NK-92 (cell line): Measurements from ENCODE around the gene PSME2.
A peak's percentile ranks its signal among the peaks of the same experiment; 100 is the strongest.

Source experiments
- DNase-seq: peaks from one replicate; lab custom pipeline; 2025; ENCODE audit not compliant: unreplicated experiment; lab: John Stamatoyannopoulos, UW

Gene PSME2

DNA sequence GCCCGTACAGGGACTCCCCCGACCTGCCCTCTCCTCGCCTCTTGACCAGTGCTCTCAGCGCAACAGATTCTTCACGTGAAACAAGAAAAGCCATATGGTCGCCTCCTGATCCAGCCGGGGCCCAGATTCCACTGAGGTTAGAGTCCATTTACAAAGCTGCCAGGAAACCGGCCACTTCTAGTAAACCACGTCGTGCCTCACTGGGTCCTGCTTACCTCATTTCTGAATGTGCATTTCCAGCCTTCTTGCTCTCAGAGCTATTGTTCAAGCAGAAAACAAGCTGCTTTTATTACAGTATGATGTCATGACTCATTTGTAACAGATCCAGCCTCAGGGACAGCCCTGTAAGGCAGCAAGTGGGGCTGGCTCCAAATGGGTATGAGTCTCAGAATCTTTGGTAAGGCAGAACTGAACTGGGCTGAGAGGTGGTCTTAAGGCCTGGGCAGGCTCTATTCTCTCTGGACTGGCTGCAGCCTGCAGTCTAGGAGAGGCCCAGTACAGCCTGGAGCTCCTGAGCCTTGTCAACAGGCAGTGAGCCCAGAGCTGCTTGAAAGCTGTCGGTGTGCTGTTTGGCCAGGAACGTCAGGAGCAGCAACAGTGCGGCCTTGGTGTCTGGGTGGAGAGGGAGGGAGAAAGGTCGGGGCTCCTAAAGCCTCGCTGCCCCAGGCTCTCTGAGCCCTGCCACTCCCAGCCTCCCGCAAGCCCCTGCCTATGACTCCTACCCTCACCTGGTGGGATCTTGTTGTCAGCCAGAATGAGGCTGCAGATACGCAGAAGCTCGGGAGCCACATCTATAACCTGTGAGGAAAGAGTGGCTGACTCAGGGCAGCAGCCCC, 33.8 kb upstream of the PSME2 start:
- DNase-seq, result no peak

DNA sequence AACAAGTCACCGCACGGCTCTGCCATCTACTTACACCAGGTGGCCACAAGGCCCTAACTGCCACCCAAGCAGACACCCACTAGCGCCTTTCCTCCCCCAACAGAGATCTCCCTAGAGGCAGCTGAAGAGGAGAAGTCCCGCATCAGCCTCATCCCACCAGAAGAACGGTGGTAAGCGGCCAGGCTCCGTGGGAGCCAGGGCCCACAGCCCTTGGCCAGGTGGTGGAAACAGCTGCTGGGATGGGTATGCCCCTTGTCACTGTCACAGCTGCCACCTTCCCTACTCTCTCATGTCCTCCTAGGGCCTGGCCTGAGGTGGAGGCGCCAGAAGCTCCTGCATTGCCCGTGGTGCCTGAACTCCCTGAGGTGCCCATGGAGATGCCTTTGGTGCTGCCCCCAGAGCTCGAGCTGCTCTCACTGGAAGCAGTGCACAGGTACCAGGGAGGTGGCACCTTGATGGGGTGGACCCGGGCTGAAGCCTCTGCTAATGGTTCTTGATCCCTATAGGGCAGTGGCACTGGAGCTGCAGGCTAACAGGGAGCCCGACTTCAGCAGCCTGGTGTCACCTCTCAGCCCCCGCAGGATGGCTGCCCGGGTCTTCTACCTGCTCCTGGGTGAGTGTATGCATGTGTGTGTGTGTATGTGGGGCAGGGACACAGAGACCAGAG, 33.0 kb upstream of the PSME2 start:
- DNase-seq, result no peak

DNA sequence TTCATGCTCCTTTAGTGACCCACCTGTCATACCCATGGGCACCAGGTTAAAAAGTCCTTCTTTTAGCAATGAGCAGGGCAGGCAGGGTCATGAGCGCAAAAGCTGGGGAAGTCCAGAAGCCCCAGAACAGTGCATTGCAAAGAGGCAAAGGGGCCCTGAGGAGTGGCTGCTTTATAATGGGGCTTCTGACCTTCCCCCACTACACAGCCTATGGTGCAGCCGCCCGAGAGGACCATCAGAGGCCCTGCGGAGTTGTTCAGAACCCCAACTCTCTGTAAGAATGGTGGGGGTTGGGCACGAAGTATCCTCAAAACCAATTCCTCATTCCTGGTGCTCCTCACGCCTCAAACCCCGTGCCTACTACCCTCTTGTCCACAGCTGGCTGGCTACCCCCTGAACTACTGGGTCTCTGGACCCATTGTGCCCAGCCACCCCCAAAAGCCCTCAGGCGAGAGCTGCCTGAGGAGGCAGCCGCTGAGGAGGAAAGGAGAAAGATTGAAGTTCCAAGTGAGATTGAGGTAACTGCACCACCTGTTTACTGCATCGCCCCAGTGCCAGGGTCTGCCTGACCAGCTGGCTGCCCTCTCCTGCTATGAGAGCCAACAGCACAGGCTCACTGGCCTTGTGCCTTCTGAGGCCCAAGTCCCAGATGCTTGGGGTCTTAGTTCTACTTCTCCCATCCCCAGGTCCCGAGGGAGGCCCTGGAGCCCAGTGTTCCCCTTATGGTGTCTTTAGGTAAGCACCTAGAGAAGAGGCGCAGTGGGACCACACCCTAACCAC, 32.2 kb upstream of the PSME2 start:
- DNase-seq, result no peak

DNA sequence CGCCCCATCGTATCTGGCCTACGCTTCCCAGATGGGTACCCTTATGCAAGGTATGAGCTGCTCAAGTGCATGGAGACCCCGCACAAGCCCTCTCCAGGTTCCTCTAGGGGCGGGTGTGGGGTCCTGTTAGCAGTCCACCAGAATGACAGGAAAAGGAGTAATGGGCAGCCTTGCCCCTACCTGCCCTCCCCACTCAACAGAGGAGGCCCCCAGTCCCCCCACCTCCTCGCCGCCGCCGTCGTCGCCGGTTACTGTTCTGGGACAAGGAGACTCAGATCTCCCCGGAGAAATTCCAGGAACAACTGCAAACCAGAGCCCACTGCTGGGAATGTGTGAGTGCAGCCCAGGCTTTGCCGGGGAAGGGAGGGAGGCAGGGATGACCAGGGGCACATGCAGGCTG, 31.5 kb upstream of the PSME2 start:
- no peak for DNase-seq

DNA sequence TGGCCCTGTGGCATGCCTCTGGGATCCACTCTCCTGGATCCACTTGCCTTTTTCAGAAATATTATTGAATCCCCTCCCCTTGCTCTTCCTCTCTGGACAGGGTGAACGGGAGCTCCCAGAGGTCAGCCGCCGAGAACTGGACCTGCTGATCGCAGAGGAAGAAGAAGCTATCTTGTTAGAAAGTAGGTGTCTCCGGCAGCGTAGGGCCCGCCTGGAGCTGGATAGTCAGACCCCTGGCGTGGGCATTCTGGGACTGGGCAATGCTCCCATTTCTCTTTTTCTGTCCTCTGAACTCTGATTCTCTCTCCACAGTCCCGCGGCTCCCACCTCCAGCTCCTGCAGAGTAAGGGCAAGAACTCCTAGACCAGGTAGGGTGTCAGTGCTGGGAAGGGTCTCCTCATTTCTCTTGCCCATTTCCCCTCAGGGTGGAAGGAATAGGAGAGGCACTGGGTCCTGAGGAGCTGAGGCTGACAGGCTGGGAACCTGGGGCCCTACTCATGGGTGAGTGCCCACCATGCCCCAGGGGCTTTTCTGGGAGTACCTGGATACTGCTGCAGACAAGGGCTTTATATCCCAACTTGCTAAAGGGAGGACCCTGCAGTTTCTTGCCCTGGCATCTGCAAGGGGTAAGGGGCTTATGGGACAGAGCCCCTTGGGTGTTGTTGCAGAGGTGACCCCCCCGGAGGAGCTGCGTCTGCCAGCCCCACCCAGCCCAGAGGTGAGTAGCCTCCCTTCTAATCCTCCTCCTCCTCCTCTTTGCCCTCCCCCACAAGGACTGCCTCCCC, 30.8 kb upstream of the PSME2 start:
- DNase-seq, result no peak

DNA sequence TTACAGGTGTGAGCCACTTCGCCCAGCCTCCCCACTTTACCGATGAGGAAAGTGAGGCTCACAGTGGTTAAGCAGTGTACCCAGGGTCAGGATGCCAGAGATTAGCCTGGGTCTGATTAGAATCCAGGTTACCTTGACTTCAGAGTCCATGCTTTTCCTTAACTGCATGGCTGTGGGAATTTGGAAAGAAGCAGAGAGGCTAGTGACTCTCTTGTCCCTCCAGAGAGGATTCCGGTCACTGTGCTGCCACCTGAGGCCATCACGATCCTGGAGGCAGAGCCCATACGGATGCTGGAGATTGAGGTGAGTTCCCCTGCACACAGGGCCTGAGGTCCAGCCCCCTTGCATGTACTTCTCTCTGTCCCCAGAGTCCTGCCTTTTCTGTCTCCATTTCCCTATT, 30.2 kb upstream of the PSME2 start:
- DNase-seq, result no peak

DNA sequence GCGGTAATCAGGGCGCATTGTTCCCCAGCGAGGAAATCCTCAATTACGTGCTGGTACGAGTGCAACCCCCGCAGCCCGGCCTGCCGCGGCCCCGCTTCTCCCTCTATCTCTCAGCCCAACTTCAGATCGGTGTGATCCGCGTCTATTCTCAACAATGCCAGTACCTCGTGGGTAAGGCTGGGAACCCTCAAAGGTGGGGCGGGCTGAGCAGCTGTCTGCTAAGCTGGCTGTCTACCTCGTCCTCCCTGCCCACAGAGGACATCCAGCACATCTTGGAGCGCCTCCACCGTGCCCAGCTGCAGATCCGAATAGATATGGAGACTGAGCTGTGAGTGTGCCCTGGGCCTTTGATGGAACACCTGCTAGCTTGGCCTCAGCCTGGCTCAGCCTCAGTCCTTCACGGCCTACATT, 26.5 kb upstream of the PSME2 start:
- no peak for DNase-seq

DNA sequence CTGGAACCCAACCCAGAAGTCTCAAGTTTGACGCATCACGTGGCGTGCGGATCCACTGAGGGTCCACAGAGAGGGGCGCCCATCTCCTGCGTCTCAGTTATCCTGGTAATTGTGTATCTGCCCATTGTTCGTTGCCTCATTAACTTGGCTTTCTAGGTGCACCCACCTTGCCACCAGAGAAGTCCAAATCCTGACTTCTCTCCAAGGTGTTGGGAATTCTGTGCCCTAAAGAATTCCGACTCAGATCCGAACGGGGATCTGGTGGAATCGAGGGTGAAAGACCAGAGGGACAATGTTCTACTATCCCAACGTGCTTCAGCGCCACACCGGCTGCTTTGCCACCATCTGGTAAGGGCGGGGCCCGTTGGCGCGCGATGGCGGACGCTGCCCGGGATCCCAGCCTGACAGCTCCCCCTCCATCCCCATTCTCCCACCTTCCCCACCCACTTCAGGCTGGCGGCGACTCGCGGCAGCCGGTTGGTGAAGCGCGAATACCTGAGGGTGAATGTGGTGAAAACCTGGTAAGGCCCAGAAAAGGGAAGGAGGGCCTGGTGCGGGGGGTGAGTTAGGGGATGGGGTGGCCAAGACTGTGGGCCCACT, 26.0 kb upstream of the PSME2 start:
- DNase-seq, result no peak

DNA sequence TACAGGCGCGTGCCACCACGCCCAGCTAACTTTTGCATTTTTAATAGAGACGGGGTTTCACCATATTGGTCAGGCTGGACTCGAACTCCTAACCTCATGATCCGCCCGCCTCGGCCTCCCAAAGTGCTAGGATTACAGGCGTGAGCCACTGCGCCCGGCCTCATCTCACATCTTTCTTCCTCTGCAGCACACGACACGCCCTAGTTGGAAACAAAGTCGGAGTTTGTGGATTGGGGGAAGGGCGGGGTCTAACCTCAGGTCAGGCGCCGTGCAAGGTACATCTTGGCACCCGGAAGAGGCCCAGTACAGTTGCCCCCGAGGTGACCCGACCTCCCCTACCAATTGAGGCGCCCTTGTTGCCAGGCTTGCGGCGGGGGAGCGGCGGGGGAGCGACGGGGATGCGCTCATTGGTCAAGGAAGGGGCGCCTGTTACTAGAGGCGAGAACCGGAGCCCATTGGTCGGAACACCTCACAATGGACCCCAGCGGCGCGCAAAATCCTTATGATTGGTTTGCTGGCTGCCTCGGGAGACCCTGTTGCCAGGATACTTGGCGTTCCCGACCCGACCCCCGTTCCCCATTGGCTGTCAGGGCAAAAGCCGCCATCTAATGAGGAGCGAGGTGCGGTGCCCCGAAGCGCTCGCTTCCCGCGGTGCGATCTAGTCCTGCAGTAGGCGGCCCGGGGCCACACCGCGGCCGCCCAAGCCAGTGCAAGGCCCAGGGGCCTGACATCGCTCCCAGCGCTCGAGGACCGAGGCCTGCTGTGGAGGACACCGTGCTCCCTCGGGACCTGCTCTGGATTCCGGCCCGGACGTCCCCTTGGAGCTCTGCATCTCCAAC, 25.2 kb upstream of the PSME2 start, which contains the start of gene REC8:
Gene REC8, plus strand, starts transcription at position 659 of the 839 bp plus-strand sequence. CDS start 473 bp downstream, outside the sequence.
- DNase-seq, result peak; percentile 34

DNA sequence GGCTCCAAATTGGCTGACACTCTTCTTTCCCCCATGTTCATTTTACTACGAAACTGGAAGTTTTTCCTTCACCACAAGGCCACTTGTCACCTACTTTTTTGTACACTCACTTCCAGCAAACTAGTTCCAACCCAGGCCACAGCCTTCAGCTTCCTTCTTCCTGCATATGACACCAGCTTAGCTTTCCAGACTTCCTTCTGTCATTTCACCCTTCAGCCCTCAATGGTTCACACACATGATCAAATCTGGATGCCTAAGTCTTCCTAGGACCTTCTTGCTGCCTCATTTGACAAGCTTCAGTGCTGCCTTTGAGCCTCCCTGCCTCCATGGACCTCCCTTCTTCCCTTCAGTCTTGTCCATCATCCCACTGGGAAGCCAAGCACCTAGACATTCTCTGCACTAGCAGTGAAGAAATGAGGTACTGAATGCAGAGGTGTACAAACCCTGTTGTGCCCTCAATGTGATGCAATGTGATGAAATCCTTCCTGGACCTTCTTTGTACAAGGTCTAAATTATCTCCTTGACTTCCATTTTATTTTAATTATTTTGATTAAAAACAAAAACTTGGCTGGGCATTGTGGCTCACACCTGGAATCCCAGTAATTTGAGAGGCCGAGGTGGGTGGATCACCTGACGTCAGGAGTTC, 21.2 kb upstream of the PSME2 start:
- no peak for DNase-seq

DNA sequence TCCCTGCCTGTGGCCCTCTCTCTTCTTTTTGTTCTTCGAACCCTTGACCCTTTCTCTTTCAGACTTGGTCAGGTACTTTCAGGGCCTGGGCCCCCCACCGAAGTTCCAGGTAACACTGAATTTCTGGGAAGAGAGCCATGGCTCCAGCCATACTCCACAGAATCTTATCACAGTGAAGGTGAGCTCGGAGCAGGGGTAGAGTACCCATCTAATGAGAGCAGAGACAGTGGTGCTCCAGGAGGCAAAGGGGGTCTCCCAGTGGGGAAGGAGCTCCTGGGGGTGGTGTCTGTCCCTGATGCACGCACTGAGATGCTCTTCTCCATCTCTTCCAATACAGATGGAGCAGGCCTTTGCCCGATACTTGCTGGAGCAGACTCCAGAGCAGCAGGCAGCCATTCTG, 19.4 kb upstream of the PSME2 start:
- no peak for DNase-seq

DNA sequence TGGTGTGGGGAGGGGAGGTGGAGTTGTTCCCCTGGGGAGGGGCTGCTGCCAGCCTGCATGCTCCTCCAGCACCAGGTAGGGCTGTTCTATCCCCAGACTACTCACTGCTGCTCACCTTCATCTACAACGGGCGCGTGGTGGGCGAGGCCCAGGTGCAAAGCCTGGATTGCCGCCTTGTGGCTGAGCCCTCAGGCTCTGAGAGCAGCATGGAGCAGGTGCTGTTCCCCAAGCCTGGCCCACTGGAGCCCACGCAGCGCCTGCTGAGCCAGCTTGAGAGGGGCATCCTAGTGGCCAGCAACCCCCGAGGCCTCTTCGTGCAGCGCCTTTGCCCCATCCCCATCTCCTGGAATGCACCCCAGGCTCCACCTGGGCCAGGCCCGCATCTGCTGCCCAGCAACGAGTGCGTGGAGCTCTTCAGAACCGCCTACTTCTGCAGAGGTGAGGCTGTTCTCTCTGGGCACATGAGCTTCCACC, 18.1 kb upstream of the PSME2 start:
- DNase-seq, result no peak

DNA sequence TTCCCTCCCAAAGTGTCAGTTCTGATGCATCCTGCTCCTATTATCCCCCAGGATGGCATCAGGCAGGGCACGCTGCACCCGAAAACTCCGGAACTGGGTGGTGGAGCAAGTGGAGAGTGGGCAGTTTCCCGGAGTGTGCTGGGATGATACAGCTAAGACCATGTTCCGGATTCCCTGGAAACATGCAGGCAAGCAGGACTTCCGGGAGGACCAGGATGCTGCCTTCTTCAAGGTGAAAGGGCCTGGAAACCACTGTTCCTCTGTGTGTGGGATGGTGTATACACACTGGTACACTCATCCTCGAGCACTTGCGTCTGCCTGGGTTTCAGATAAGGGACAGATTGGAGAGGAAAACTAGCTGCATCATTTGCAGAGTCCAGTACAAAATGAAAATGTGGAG, 15.7 kb upstream of the PSME2 start:
- no peak for DNase-seq

DNA sequence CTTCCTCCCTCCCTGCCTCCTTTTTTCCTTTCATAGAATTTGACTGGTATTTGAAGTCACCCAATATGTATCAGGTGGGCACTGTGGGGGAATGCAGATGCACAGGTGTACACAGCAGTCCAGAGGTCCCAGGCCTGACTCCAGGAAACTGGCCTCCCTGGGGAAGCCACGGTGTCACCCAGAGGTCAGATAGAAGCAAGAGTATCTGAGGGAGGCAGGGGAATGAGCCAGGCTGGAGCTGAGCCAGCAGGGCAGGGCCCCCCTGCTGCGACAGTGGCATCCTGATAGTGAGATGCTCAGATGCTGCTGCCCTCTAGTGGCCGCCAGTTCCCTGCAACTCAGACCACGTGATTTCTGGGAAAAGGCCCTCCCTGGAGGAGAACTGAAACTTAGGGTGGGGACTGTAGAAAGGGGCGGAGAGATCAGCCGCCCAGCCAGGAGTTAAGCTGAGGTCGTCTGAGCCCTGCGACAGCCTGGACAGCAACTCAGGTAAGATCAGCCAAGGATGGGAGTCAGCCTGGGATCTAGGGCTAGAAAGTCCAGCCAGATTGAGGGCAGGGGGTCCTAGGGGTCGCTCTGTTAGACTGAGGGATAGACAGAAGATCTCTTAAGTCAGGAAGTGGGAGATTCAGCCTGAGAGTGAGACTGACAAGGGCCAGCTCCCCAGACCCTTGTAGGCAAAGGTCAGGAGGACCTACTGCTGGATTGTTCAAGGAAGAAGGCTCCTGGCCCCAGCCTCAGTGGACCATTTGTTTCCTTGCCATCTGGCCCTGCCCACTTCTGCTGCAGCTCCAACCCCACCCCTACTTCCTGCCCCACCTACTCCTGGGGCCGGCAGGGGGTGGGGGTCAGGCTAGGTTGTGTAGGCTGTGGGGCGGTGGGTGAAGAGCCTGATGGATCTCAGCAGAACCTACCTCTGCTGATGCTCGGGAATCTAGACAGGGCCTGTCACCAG, 14.7 kb upstream of the PSME2 start, which contains the start of gene IRF9:
Gene IRF9, plus strand, starts transcription at position 416 of the 955 bp plus-strand sequence. CDS start 880 bp downstream, outside the sequence.
- DNase-seq, result peak; percentile 89

DNA sequence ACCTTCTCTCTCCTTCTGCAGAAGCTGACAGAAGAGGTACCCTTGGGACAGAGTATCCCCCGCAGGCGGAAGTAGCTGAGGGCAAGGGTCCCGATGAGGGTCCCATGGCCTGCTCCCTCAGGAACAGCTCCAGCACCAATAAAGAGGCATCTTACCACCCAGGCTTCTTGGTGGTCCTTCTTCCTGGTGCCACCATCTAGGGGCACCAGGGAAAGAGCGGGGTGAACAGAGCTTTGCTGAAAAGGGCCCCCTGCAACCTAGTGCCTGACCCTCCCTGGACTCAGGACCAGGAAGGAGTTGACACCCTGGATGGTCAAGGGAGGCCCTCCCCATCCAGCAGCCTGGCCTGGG, 14.1 kb upstream of the PSME2 start:
- DNase-seq, result no peak

DNA sequence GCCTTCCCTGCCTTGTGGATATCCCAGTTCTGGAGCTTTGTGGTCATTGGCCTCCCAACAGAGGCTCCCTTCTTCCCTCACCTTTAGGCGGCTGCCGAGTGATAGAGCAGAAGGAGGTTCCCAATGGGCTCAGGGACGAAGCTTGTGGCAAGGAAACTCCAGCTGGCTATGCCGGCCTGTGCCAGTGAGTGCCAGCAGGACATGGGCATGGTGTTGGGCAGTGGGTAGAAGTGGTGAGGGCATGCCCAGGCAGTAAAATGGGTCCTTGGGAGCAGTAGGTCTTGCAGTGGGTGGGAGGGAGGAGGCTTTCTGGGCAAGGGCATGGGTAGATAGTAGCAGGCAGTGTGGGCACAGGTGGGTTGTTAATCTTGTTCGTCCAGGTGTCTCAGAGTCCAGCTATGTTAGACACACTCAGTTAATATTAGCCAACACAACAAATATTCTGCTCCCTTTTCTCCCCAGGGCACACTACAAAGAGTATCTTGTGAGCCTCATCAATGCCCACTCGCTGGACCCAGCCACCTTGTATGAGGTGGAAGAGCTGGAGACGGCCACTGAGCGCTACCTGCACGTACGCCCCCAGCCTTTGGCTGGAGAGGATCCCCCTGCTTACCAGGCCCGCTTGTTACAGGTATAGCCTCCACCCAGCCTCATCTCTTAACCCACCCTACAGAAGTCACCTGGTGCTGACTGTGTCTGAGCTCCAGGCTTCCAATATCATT, 13.5 kb upstream of the PSME2 start:
- no peak for DNase-seq

DNA sequence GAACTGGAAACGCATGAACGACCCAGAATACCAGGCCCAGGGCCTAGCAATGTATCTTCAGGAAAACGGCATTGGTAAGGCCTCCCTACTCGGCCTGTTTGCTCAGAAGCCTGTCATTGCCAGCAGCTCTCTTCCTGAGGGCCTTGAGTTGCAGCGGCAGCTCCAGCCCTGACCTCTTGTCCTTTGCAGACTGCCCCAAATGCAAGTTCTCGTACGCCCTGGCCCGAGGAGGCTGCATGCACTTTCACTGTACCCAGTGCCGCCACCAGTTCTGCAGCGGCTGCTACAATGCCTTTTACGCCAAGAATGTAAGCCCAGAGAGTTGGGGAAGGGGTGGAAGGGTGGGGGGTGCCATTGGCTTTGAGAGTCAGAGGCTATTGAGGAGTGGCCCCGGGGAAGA, 10.9 kb upstream of the PSME2 start:
- DNase-seq, result no peak
